ENCODE data around the gene MYO16. TPM values are rescaled to one million over a fixed set of nuclear protein-coding genes. Genes with fewer than 3 reads are reported as not detected.
"Not testable (repeated sequence)": the region's sequence is repeated elsewhere in the genome, so short reads cannot be mapped to it uniquely, and the experiment has no call there.

Gene MYO16
- total RNA-seq, 1 donor from 2014 or later: not detected

GRCh38 chr13:109072505-109072904 lies 443.1 kb downstream of the MYO16 start:
- H3K27ac Mint-ChIP-seq: no peak overlapping the region
- peaks cover 4% of the 10 kb centered on the region for H3K9me3 Mint-ChIP-seq
- no peaks in the 10 kb centered on the region for H3K27me3 Mint-ChIP-seq
- H3K4me3 Mint-ChIP-seq: no peak overlapping the region
- H3K36me3 Mint-ChIP-seq (ENCODE audit: low read depth): no peaks in the 10 kb centered on the region
- no peaks in the 10 kb centered on the region for H3K4me1 Mint-ChIP-seq
- intact Hi-C loops (cut with micrococcal nuclease): no loop called here
- DNase-seq: no peak

- intact Hi-C loops (cut with micrococcal nuclease): no loop called here
- H3K4me1 Mint-ChIP-seq: no peaks in the 10 kb centered on the region
- no peaks in the 10 kb centered on the region for H3K27me3 Mint-ChIP-seq
- H3K36me3 Mint-ChIP-seq (ENCODE audit: low read depth): no peaks in the 10 kb centered on the region
- no peaks in the 10 kb centered on the region for H3K9me3 Mint-ChIP-seq
- no peak overlapping the region for H3K4me3 Mint-ChIP-seq
- DNase-seq: no peak
- no peak overlapping the region for H3K27ac Mint-ChIP-seq
Measured at GRCh38 chr13:109074436-109074835, 445.0 kb downstream of the MYO16 start.

GRCh38 chr13:109074853-109075252 lies 445.4 kb downstream of the MYO16 start:
- Mint-ChIP-seq H3K4me1 (no peaks in the 10 kb centered on the region), H3K4me3 (no peak overlapping the region), H3K9me3 (no peaks in the 10 kb centered on the region), H3K36me3 (ENCODE audit: low read depth) (no peaks in the 10 kb centered on the region), H3K27me3 (no peaks in the 10 kb centered on the region), H3K27ac (no peak overlapping the region)
- intact Hi-C loops (cut with micrococcal nuclease): no loop called here
- no peak for DNase-seq

GRCh38 chr13:109087916-109088623 lies 458.7 kb downstream of the MYO16 start:
- no peak for DNase-seq
- intact Hi-C loops (cut with micrococcal nuclease): no loop called here
- Mint-ChIP-seq H3K4me1 (no peaks in the 10 kb centered on the region), H3K9me3 (peaks cover 3% of the 10 kb centered on the region), H3K27ac (no peak overlapping the region), H3K4me3 (no peak overlapping the region), H3K36me3 (ENCODE audit: low read depth) (no peaks in the 10 kb centered on the region), H3K27me3 (no peaks in the 10 kb centered on the region)

- no peaks in the 10 kb centered on the region for H3K36me3 Mint-ChIP-seq (ENCODE audit: low read depth)
- peaks cover 3% of the 10 kb centered on the region for H3K9me3 Mint-ChIP-seq
- no peak overlapping the region for H3K4me3 Mint-ChIP-seq
- H3K27me3 Mint-ChIP-seq: no peaks in the 10 kb centered on the region
- intact Hi-C loops (cut with micrococcal nuclease): no loop called here
- no peak overlapping the region for H3K27ac Mint-ChIP-seq
- H3K4me1 Mint-ChIP-seq: no peaks in the 10 kb centered on the region
- DNase-seq: no peak
Measured at GRCh38 chr13:109088624-109088917, 459.2 kb downstream of the MYO16 start.

GRCh38 chr13:109090796-109091195 lies 461.4 kb downstream of the MYO16 start:
- H3K9me3 Mint-ChIP-seq: peaks cover 3% of the 10 kb centered on the region
- H3K27me3 Mint-ChIP-seq: no peaks in the 10 kb centered on the region
- H3K4me3 Mint-ChIP-seq: no peak overlapping the region
- H3K36me3 Mint-ChIP-seq (ENCODE audit: low read depth): no peaks in the 10 kb centered on the region
- intact Hi-C loops (cut with micrococcal nuclease): no loop called here
- no peak for DNase-seq
- H3K27ac Mint-ChIP-seq: no peak overlapping the region
- no peaks in the 10 kb centered on the region for H3K4me1 Mint-ChIP-seq

GRCh38 chr13:109091249-109091648 lies 461.8 kb downstream of the MYO16 start:
- no peaks in the 10 kb centered on the region for H3K4me1 Mint-ChIP-seq
- H3K9me3 Mint-ChIP-seq: peaks cover 3% of the 10 kb centered on the region
- H3K36me3 Mint-ChIP-seq (ENCODE audit: low read depth): no peaks in the 10 kb centered on the region
- H3K27me3 Mint-ChIP-seq: no peaks in the 10 kb centered on the region
- DNase-seq: no peak
- intact Hi-C loops (cut with micrococcal nuclease): no loop called here
- no peak overlapping the region for H3K27ac Mint-ChIP-seq
- H3K4me3 Mint-ChIP-seq: no peak overlapping the region

- H3K27me3 Mint-ChIP-seq; H3K4me1 Mint-ChIP-seq; H3K27ac Mint-ChIP-seq; H3K9me3 Mint-ChIP-seq; intact Hi-C loops (cut with micrococcal nuclease); H3K4me3 Mint-ChIP-seq; DNase-seq; H3K36me3 Mint-ChIP-seq (ENCODE audit: low read depth): not testable (repeated sequence)
Measured at GRCh38 chr13:109092186-109092585, 462.8 kb downstream of the MYO16 start.

- H3K9me3 Mint-ChIP-seq: peaks cover 3% of the 10 kb centered on the region
- H3K4me1 Mint-ChIP-seq: no peaks in the 10 kb centered on the region
- DNase-seq: no peak
- intact Hi-C loops (cut with micrococcal nuclease): no loop called here
- H3K27me3 Mint-ChIP-seq: no peaks in the 10 kb centered on the region
- no peak overlapping the region for H3K4me3 Mint-ChIP-seq
- H3K27ac Mint-ChIP-seq: no peak overlapping the region
- no peaks in the 10 kb centered on the region for H3K36me3 Mint-ChIP-seq (ENCODE audit: low read depth)
Measured at GRCh38 chr13:109093998-109094397, 464.6 kb downstream of the MYO16 start.

- Mint-ChIP-seq H3K27ac (no peak overlapping the region), H3K27me3 (no peaks in the 10 kb centered on the region), H3K4me3 (no peak overlapping the region), H3K36me3 (ENCODE audit: low read depth) (no peaks in the 10 kb centered on the region), H3K9me3 (peaks cover 3% of the 10 kb centered on the region), H3K4me1 (no peaks in the 10 kb centered on the region)
- intact Hi-C loops (cut with micrococcal nuclease): no loop called here
- DNase-seq: no peak
Measured at GRCh38 chr13:109095126-109095525, 465.7 kb downstream of the MYO16 start.

- H3K9me3 Mint-ChIP-seq: peaks cover 3% of the 10 kb centered on the region
- H3K36me3 Mint-ChIP-seq (ENCODE audit: low read depth): no peaks in the 10 kb centered on the region
- DNase-seq: no peak
- intact Hi-C loops (cut with micrococcal nuclease): no loop called here
- no peak overlapping the region for H3K27ac Mint-ChIP-seq
- no peak overlapping the region for H3K4me3 Mint-ChIP-seq
- no peaks in the 10 kb centered on the region for H3K27me3 Mint-ChIP-seq
- H3K4me1 Mint-ChIP-seq: no peaks in the 10 kb centered on the region
Measured at GRCh38 chr13:109096101-109096500, 466.7 kb downstream of the MYO16 start.

GRCh38 chr13:109100705-109101304 lies 471.4 kb downstream of the MYO16 start:
- DNase-seq: no peak
- Mint-ChIP-seq H3K9me3 (no peaks in the 10 kb centered on the region), H3K36me3 (ENCODE audit: low read depth) (no peaks in the 10 kb centered on the region), H3K4me1 (no peaks in the 10 kb centered on the region), H3K4me3 (no peak overlapping the region), H3K27ac (no peak overlapping the region), H3K27me3 (no peaks in the 10 kb centered on the region)
- intact Hi-C loops (cut with micrococcal nuclease): no loop called here

- H3K27ac Mint-ChIP-seq: no peak overlapping the region
- H3K27me3 Mint-ChIP-seq: no peaks in the 10 kb centered on the region
- H3K9me3 Mint-ChIP-seq: no peaks in the 10 kb centered on the region
- DNase-seq: no peak
- H3K36me3 Mint-ChIP-seq (ENCODE audit: low read depth): no peaks in the 10 kb centered on the region
- intact Hi-C loops (cut with micrococcal nuclease): no loop called here
- no peaks in the 10 kb centered on the region for H3K4me1 Mint-ChIP-seq
- H3K4me3 Mint-ChIP-seq: no peak overlapping the region
Measured at GRCh38 chr13:109101550-109102144, 472.2 kb downstream of the MYO16 start.

GRCh38 chr13:109105899-109106298 lies 476.5 kb downstream of the MYO16 start:
- DNase-seq: no peak
- Mint-ChIP-seq H3K27me3 (no peaks in the 10 kb centered on the region), H3K36me3 (ENCODE audit: low read depth) (no peaks in the 10 kb centered on the region), H3K9me3 (no peaks in the 10 kb centered on the region), H3K4me3 (no peak overlapping the region), H3K27ac (no peak overlapping the region), H3K4me1 (no peaks in the 10 kb centered on the region)
- intact Hi-C loops (cut with micrococcal nuclease): no loop called here

GRCh38 chr13:109110159-109110558 lies 480.7 kb downstream of the MYO16 start:
- no peak overlapping the region for H3K27ac Mint-ChIP-seq
- intact Hi-C loops (cut with micrococcal nuclease): no loop called here

More at GRCh38 chr13:109110159-109110558, 480.7 kb downstream of the MYO16 start:
- no peak for DNase-seq
- H3K9me3 Mint-ChIP-seq: no peaks in the 10 kb centered on the region
- no peak overlapping the region for H3K4me3 Mint-ChIP-seq
- no peaks in the 10 kb centered on the region for H3K36me3 Mint-ChIP-seq (ENCODE audit: low read depth)
- peaks cover 4% of the 10 kb centered on the region for H3K4me1 Mint-ChIP-seq
- H3K27me3 Mint-ChIP-seq: no peaks in the 10 kb centered on the region

Data from activated CD4-positive, alpha-beta T cell treated with anti-CD3 and anti-CD28 coated beads, Interleukin-2, amount 10 ng/mL, durations not matched to agents 24 days and 14 days (primary cell).